ENCODE results near the gene GFPT1.

The GFPT1 gene

GRCh38 chr2:69353360-69353759, 33.7 kb downstream of the GFPT1 start:
- no peak for TF ChIP-seq CTCF (IDR thresholded peaks at IDR 0.05; ENCODE audit: borderline replicate concordance, insufficient read depth, low read depth, low read length)

GRCh38 chr2:69348781-69349180, 38.2 kb downstream of the GFPT1 start:
- no peak overlapping the region for H3K4me3 ChIP-seq (ENCODE audit: low read depth, low read length)
- TF ChIP-seq CTCF (IDR thresholded peaks at IDR 0.05; ENCODE audit: borderline replicate concordance, insufficient read depth, low read depth, low read length), result no peak

More at GRCh38 chr2:69353360-69353759, 33.7 kb downstream of the GFPT1 start:
- no peak overlapping the region for H3K4me3 ChIP-seq (ENCODE audit: low read depth, low read length)

- H3K4me3 ChIP-seq (ENCODE audit: low read depth, low read length), result no peak overlapping the region
- no peak for TF ChIP-seq CTCF (IDR thresholded peaks at IDR 0.05; ENCODE audit: borderline replicate concordance, insufficient read depth, low read depth, low read length)
These were observed 41.6 kb downstream of the GFPT1 start for GRCh38 chr2:69345434-69345833.

- no peak overlapping the region for H3K4me3 ChIP-seq (ENCODE audit: low read depth, low read length)
- no peak for TF ChIP-seq CTCF (IDR thresholded peaks at IDR 0.05; ENCODE audit: borderline replicate concordance, insufficient read depth, low read depth, low read length)
These were observed 42.7 kb downstream of the GFPT1 start for GRCh38 chr2:69344305-69344704.

- no peak for TF ChIP-seq CTCF (IDR thresholded peaks at IDR 0.05; ENCODE audit: borderline replicate concordance, insufficient read depth, low read depth, low read length)
- H3K4me3 ChIP-seq (ENCODE audit: low read depth, low read length), result no peak overlapping the region
These were observed 46.8 kb downstream of the GFPT1 start for GRCh38 chr2:69340101-69340775.

- H3K4me3 ChIP-seq (ENCODE audit: low read depth, low read length), result no peak overlapping the region
- no peak for TF ChIP-seq CTCF (IDR thresholded peaks at IDR 0.05; ENCODE audit: borderline replicate concordance, insufficient read depth, low read depth, low read length)
These were observed 51.7 kb downstream of the GFPT1 start for GRCh38 chr2:69335311-69335710.

- TF ChIP-seq CTCF (IDR thresholded peaks at IDR 0.05; ENCODE audit: borderline replicate concordance, insufficient read depth, low read depth, low read length), result no peak
- H3K4me3 ChIP-seq (ENCODE audit: low read depth, low read length), result no peak overlapping the region
These were observed 53.7 kb downstream of the GFPT1 start for GRCh38 chr2:69333352-69333751.

Data from GM12875 (cell line).